ENCODE measurements around the gene CRTAC1. TPM values are rescaled to one million over a fixed set of nuclear protein-coding genes. Genes with fewer than 3 reads are reported as not detected.

CRTAC1 gene
- total RNA-seq, 2 donors from 2014 or later = not detected

DNA sequence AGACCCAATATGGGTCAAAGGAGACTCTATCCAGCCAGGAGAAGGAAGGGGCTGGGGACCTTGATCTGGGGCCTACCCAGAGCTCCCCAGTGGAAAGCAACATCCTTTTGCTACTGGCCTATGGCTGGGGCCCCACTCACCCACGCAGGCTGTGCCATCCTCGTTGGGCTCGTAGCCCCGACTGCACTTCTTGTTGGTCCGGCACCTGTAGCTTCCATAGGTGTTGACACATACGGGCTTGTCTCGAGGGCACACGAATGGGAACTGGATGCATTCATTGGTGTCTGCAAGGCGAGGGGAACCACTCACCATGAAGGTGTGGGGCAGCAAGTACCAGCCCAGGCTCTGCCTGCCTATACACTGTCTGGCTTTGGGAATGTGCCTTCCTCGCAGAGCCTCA is 150.3 kb downstream of the CRTAC1 start:
- DNase-seq (ENCODE audit: low spot score in 2 of 2) (no peak), ATAC-seq (no peak)
- Mint-ChIP-seq H3K27ac (no peak overlapping the region), H3K9me3 (peaks cover 0 to 5% of the 10 kb centered on the region in 2 donors), H3K36me3 (no peaks in the 10 kb centered on the region)

- DNase-seq (ENCODE audit: low spot score in 2 of 2) = no peak
- H3K9me3 Mint-ChIP-seq = peaks cover 0 to 5% of the 10 kb centered on the region in 2 donors
- no peak overlapping the region for H3K27ac Mint-ChIP-seq
- no peaks in the 10 kb centered on the region for H3K36me3 Mint-ChIP-seq
- no peak for ATAC-seq
Measured at GRCh38 chr10:97879241-97879640, 151.2 kb downstream of the CRTAC1 start.

GRCh38 chr10:97876402-97876801 is 154.0 kb downstream of the CRTAC1 start:
- Mint-ChIP-seq H3K36me3 (no peaks in the 10 kb centered on the region), H3K27ac (no peak overlapping the region), H3K9me3 (peaks cover 0 to 5% of the 10 kb centered on the region in 2 donors)
- DNase-seq (ENCODE audit: low spot score in 2 of 2) (no peak), ATAC-seq (no peak)

GRCh38 chr10:97875391-97875790 is 155.0 kb downstream of the CRTAC1 start:
- Mint-ChIP-seq H3K9me3 (peaks cover 0 to 5% of the 10 kb centered on the region in 2 donors), H3K27ac (no peak overlapping the region), H3K36me3 (no peaks in the 10 kb centered on the region)
- ATAC-seq (no peak), DNase-seq (ENCODE audit: low spot score in 2 of 2) (no peak)

- no peaks in the 10 kb centered on the region for H3K36me3 Mint-ChIP-seq
- ATAC-seq = no peak
- H3K27ac Mint-ChIP-seq = no peak overlapping the region
- DNase-seq (ENCODE audit: low spot score in 2 of 2) = no peak
- peaks cover 0 to 4% of the 10 kb centered on the region in 2 donors for H3K9me3 Mint-ChIP-seq
Measured at GRCh38 chr10:97874332-97874731, 156.1 kb downstream of the CRTAC1 start.

DNA sequence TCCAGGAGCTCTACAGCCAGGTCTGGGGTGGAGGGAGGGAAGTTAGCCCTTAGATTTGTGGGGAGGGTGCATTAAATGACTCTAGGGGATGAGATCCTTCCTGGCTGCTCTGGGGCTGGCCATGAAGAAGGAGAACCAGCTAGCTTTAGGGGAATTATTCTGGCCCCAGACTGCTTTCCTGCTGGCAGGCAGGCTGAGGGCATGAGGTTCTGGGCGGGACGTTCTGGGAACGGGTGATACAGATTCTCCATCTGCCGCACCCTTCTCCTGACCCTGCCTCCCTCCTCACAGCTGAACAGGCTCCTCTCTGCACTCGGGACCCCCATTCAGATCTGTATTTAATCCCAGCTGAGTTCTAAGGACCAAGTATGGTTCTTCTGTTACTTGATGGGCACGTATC is 156.9 kb downstream of the CRTAC1 start:
- DNase-seq (ENCODE audit: low spot score in 2 of 2) = no peak
- no peaks in the 10 kb centered on the region for H3K36me3 Mint-ChIP-seq
- no peak for ATAC-seq
- no peaks in the 10 kb centered on the region for H3K9me3 Mint-ChIP-seq
- no peak overlapping the region for H3K27ac Mint-ChIP-seq

GRCh38 chr10:97870990-97871389 is 159.4 kb downstream of the CRTAC1 start:
- H3K27ac Mint-ChIP-seq = no peak overlapping the region
- no peaks in the 10 kb centered on the region for H3K36me3 Mint-ChIP-seq
- H3K9me3 Mint-ChIP-seq = no peaks in the 10 kb centered on the region
- DNase-seq (ENCODE audit: low spot score in 2 of 2) (no peak), ATAC-seq (no peak)

DNA sequence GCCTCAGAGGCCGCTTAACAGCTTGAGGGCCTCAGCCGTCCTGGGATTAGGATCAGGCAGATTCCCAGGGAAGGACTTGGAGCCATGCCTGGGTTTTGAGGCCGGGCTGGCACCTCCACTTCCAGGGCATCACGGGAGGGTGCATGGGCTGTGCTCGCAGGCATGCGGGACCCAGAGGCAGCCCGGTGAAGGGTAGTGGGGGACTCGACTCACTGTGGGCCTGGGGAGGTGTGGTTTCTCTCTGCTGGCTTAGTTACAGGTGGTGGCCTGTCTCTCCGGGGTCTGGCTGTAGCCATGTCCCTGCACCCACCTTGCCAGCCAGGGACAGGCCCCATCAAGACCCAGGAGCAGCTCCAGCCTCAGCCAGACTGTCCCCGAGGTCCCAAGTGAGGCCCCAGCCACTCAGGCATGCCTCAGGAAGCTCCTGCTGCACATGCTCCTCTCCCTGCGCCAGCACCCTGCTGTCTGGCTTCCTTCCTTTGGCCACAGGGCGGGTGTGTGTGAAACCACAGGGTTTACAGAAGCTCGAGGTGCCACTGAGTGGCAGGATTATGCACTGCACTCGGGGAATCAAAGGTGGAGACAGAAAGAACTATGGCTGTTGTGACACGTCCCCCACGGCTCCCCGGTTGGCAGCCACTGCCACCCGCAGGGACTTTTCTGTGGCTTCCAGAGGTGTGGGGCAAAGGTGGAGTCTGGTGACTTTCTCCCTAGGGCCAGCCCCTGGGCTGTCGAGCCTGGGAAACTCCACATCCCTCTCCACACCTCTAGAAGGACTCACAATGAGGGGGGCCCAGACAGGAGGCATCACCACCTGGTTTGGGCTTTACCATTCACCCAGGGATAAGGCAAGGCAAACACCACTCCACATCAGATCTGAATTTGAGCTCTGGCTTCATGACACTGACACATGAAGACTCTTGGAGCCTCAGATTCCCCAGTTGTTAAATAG is 161.1 kb downstream of the CRTAC1 start:
- Mint-ChIP-seq H3K36me3 (no peaks in the 10 kb centered on the region), H3K27ac (peak overlapping the region; percentile 82 to 85)
- DNase-seq (ENCODE audit: low spot score in 2 of 2) = peak; percentile 78 to 86

DNA sequence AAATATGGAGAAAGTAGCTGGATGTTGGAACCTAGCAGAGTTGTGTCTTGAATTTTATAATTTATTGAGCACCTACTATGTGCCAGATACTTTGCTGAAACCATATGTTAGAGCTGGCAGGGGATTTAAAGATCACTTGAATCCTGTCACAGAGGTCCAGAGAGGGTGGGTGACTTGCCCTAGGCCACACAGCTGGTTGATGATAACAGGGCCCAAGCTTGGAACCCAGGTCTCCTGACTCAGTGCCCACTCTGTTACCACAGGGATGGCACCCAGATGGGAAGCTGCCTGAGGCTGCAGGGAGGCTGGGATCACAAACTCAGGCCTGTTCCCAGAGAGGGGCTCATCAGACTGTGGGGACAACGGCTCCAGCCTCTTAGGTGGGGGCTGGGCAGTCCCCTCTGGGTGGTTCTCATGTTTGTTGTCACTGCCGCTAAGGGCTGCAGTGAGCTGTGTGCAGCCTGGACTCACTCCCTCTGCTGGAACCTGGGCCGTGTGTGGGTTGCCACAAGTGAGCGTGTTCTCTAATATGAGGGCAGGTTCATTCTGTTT is 162.2 kb downstream of the CRTAC1 start:
- Mint-ChIP-seq H3K27ac (no peak overlapping the region), H3K36me3 (no peaks in the 10 kb centered on the region), H3K9me3 (no peaks in the 10 kb centered on the region)
- DNase-seq (ENCODE audit: low spot score in 2 of 2) = no peak
- ATAC-seq = no peak

More for the DNA sequence above, 161.1 kb downstream of the CRTAC1 start:
- no peaks in the 10 kb centered on the region for H3K9me3 Mint-ChIP-seq
- ATAC-seq = peak; percentile 99

- ATAC-seq = no peak
- H3K36me3 Mint-ChIP-seq = no peaks in the 10 kb centered on the region
- H3K9me3 Mint-ChIP-seq = no peaks in the 10 kb centered on the region
- DNase-seq (ENCODE audit: low spot score in 2 of 2) = no peak
- H3K27ac Mint-ChIP-seq = peak overlapping the region in 1 of 2 donors; percentile 46
Measured at GRCh38 chr10:97867220-97867800, 163.1 kb downstream of the CRTAC1 start.

- ATAC-seq = no peak
- no peaks in the 10 kb centered on the region for H3K9me3 Mint-ChIP-seq
- H3K36me3 Mint-ChIP-seq = no peaks in the 10 kb centered on the region
- peak overlapping the region in 1 of 2 donors; percentile 46 for H3K27ac Mint-ChIP-seq
- DNase-seq (ENCODE audit: low spot score in 2 of 2) = no peak
Measured at GRCh38 chr10:97866524-97867219, 163.7 kb downstream of the CRTAC1 start.

DNA sequence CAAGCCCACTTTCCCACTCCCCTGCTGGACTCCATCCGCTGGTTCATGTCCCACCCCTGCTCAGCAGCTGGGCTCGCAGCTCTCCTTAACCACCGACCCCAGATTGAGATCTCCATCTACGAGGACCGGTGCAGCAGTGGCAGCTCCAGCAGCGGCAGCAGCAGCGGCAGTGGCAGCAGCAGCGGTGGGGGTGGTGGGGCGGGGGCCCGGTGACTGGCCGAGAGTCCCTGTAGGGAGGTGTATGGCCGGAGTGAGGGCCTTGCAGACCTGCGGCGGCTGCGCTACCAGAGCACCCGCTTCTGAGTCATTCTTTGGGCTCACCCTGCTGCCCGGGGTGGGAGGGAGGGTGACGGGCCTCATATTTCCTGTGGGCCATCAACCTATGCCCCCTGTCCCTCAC is 164.9 kb downstream of the CRTAC1 start:
- H3K27ac Mint-ChIP-seq = no peak overlapping the region
- no peaks in the 10 kb centered on the region for H3K9me3 Mint-ChIP-seq
- no peaks in the 10 kb centered on the region for H3K36me3 Mint-ChIP-seq
- ATAC-seq (no peak), DNase-seq (ENCODE audit: low spot score in 2 of 2) (no peak)

DNA sequence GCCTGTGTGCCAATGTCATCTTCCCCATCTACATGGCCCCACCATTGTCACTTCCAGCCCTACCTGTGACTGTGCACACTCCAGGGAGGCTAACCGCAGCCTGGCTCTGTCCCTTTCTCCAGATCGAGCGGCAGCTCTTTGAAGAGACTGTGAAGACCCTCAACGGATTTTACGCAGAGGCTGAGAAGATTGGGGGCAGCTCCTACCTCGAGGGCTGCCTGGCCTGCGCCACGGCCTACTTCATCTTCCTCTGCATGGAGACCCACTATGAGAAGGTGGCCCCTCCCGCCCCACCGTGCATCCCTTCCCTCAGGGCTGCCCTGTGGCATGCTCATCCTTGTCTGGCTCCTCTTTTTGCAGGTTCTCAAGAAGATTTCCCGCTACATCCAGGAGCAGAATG is 166.6 kb downstream of the CRTAC1 start:
- no peaks in the 10 kb centered on the region for H3K36me3 Mint-ChIP-seq
- no peak for ATAC-seq
- no peak overlapping the region for H3K27ac Mint-ChIP-seq

DNA sequence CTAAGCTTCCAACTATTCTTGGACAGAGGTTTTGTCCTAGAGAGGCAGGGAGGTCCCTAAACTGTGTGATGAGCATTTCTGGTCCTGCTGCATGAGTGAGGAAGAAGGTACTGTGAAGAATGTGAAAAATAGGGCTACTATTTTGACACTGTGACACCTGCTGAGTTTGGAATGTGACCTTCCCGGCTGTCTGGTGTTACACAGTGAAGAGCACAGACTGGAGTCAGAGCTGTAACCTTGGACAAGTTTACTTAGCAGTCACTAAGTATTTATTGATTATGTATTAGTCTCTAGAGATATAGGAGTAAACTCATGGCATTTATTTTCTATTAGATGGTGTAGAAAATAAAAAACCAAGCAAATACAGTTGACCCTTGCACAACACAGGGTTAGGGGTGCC is 168.5 kb downstream of the CRTAC1 start:
- Mint-ChIP-seq H3K27ac (no peak overlapping the region), H3K9me3 (no peaks in the 10 kb centered on the region), H3K36me3 (no peaks in the 10 kb centered on the region)
- DNase-seq (ENCODE audit: low spot score in 2 of 2) = no peak
- no peak for ATAC-seq

More for the DNA sequence above, 166.6 kb downstream of the CRTAC1 start:
- H3K9me3 Mint-ChIP-seq = no peaks in the 10 kb centered on the region
- DNase-seq (ENCODE audit: low spot score in 2 of 2) = no peak

GRCh38 chr10:97861097-97861750 is 169.2 kb downstream of the CRTAC1 start:
- no peaks in the 10 kb centered on the region for H3K36me3 Mint-ChIP-seq
- no peak overlapping the region for H3K27ac Mint-ChIP-seq
- H3K9me3 Mint-ChIP-seq = no peaks in the 10 kb centered on the region
- DNase-seq (ENCODE audit: low spot score in 2 of 2) = no peak
- peak; percentile 62 to 72 for ATAC-seq

DNA sequence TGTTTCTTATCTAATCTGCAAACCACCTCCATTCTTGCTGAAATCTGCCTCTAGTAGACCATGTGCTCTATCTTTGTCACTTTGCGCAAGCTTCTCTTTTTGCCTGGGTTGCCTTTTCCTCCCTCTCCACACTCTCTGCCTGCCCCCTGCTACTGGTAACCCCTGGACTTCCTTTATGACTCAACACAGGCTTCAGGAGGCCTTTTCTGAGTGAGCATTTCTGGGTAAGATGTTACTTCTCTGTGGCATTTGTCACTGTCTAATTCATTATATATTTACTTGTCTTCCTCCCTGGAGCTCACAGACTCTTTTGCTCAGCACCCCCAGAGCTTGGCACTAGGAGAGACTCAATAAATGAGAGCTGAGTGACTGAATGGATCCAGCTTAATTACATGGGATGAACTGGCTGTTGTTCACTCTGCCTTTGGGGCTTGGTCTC is 172.4 kb downstream of the CRTAC1 start:
- H3K9me3 Mint-ChIP-seq = no peaks in the 10 kb centered on the region
- DNase-seq (ENCODE audit: low spot score in 2 of 2) = no peak

More for the DNA sequence above, 172.4 kb downstream of the CRTAC1 start:
- Mint-ChIP-seq H3K36me3 (no peaks in the 10 kb centered on the region), H3K27ac (peak overlapping the region in 1 of 2 donors; percentile 0)
- ATAC-seq = peak; percentile 76 to 90

Measured in activated naive CD4-positive, alpha-beta T cell treated with anti-CD3 and anti-CD28 coated beads, Interleukin-2, amount 50 U/mL, for 72 hours (primary cell).